HG02870 (cell line): ENCODE data around the gene MAMLD1.

Source experiments
- ATAC-seq: cut with Tn5 transposase; IDR thresholded peaks from one replicate; pipeline ENCODE4 v1.9.1; 2021; ENCODE audit warnings: mild to moderate bottlenecking, moderate library complexity; ENCODE audit not compliant: unreplicated experiment

Gene MAMLD1

DNA sequence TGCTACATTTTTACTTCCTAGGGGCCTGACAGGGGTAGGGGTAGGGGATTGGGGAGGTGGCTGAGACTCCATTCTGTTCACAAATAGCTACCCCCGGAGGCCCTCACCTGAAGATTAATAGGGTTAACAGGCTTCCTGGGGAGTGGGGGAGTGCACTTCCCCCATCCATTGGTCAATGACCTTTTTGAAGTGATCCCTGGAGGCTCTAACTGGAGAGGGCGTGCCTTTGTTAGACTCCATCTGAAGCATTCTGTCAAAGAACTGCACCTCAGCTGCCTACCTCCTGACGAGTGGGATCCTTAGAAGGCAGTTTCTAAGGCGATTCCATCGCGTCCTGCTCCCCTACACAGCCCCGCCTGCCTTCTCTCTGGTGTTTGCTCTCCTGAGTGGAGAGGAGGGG, 195.3 kb downstream of the MAMLD1 start:
- ATAC-seq: no peak
